T1000 (cell line): ENCODE results near the gene CD52.

Experiments
- DNase-seq: peaks from one replicate; lab custom pipeline; 2025; ENCODE audit warnings: mixed read lengths; lab: John Stamatoyannopoulos, UW

Gene CD52, protein sequence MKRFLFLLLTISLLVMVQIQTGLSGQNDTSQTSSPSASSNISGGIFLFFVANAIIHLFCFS

DNA sequence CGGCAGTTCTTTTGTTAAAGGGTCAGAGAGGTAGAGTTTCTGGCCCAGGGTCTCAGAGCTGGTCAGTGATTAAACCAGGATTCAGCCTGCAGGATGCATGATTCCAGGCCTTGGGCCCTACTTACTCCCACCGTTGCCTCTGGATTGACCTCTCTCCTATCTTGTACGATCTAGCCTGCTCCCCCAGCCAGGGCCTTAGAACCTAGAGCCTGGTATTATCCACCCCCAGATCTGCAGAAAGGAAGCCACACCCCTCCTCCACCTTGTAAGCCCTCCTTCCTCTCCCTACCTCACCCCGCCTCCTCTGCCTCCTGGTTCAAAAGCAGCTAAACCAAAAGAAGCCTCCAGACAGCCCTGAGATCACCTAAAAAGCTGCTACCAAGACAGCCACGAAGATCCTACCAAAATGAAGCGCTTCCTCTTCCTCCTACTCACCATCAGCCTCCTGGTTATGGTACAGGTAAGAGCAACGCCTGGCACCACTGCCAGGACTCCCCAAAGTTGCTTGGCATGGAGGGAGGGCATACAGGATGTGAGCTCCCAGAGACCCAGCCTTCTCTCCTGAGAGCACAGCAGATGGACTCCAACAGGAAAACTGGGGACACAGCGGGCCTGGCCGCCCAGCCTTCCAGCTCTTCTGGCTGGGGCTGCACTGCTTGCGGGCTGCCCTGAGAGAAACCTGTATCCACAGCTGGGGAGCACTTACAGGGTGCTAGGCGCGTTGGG, at the start of gene CD52:
Gene CD52, plus strand, starts transcription at position 347 of the 726 bp plus-strand sequence. Its CDS starts 60 bp downstream, at position 407.
- no peak for DNase-seq

DNA sequence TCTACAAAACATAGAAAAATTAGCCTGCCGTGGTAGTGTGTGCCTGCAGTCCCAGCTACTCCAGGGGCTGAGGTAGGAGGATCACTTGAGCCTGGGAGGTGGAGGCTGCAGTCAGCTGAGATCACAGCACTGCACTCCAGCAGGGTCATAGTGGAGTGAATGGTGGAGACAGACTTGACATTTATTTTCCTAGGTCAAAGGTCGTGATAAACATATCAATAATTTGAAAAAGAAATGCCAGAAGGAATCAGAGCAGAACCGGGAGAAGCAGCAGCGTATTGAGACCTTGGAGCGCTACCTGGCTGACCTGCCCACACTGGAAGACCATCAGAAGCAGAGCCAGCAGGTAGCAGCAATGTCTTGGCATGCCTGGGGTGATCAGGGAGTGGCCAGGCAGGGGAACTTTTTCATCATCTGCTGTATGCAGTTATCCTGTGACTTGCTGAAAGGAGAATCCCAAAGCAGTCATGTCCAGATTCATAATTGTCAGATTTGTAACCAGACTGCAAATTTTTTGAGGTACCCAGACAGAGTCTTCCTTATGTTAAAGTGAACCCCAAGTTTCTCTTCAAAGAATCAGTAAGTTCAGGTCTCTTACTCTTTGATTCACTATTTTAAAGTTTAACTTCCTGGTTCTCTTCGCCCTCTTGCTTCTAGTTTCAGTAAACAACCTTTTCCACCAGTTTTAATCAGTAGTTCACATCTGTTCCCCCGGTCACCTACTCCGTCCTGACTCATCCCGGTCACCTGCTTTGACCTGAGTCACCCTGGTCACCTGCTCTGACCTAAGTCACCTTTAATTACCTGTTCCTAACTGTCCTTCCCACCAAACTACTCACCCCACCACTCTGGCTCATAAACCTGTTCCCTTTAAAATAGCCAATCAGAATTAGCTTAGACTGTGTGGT, 49.2 kb upstream of the CD52 start:
- no peak for DNase-seq

DNA sequence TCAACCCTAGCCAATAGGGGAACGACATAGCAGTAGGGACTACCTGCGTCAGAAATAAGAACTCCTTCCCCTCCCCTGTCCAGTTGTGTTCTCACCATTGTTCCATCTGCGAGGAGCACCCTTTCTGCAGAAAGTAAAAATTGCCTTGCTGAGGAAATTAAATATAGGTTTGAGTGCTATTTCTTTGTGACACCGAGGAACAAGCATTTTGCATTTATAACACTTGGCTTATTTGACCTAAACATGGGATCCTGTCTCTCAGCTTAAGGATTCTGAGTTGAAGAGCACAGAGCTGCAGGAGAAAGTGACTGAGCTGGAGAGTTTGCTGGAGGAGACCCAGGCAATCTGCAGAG, 48.6 kb upstream of the CD52 start:
- DNase-seq = no peak

DNA sequence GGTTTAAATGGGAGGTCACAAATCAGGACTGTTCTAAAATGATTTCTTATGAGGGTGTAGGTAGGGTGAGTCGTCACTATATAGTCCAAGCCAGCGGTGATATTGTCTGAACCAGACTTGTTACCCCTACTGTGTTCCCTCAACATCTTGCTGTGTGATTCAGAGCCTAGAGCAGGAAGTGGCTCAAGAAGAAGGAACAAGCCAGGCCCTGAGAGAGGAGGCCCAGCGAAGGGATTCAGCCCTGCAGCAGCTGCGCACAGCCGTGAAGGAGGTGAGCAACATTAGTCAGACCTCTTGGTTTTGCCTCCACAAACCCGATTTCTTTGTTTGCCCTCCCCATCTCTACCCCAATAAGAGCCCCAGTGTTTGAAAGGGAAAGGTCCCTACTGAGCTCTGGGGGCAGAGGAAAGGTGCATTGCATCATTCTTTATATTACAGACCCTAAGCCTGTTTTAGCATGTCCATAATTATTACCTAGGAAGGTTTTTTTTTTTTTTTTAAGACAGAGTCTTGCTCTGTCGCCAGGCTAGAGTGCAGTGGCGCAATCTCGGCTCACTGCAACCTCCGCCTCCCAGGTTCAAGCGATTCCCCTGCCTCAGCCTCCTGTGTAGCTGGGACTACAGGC, 42.8 kb upstream of the CD52 start:
- DNase-seq = no peak

DNA sequence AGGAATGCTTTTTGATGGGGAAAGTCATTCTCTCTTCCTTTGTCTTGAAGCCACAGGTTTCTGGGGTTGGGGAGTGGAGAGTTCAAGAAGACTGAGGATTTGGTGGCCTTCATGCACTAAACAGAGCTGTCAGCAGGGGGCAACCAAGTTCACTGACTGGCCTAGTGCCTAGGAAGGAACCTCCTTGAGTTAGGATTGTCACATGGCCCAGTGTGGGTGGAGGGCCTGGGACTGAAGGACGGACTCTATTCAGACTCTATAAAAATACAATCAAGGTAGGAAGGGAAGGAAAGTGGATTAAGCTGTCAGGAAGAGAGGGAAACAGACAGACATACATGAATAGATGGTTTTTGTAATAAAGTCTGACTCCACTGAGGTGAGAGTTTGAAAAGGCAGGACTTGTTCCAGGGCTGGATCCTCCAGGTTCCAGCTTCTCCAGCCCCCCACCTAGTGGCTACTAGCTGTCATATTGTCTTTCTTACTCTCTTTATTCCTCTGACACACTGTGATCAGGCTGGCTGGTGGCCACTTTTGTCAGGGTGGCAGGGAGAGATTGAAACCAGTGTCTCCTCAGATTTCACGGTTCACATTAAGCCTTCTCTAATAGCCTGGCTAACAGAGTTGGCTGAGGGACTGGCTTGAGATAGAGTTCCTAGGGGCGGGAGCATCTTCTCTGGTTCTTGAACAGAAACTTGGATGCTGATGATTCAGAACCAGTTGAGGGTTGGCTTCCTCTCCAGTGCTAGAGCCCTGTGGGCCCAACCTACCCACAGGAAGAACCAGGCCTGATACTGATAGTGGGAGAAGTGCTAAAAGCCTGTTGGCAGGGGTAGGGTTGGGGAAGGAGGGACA, 42.0 kb upstream of the CD52 start:
- peak; percentile 82 for DNase-seq

DNA sequence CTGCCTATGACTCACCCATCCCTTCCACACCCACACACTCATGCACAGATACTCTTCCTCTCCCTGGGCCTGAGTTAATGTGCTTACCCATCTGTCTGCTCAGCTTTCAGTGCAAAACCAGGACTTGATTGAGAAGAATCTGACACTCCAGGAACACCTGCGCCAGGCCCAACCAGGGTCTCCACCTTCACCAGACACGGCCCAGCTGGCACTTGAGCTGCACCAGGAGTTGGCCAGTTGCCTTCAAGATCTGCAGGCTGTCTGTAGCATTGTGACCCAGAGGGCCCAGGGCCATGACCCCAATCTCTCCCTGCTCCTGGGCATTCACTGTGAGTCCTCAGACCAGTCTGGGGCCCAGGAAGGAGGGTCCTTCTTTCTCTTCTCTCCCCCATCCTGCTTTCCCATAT, 41.3 kb upstream of the CD52 start:
- DNase-seq = no peak

DNA sequence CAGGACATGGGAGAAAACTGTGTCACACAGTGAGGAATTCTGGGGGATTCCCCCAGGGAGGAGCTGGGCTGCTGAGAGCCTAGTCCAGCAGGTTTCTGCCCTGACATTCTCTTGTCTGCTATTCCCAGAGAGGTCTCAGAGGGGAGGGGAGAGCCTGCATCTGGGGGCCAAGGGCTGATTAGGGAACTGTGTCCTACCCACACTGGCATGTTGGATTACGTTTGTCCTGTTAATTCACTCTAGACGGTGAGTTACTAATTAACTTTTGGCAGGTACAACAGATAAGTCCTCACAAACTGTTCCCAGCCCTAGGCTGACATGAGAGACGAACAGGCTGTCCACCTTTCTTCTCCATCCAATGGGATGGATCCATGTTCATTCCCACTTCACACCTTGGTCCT, 40.5 kb upstream of the CD52 start:
- no peak for DNase-seq

DNA sequence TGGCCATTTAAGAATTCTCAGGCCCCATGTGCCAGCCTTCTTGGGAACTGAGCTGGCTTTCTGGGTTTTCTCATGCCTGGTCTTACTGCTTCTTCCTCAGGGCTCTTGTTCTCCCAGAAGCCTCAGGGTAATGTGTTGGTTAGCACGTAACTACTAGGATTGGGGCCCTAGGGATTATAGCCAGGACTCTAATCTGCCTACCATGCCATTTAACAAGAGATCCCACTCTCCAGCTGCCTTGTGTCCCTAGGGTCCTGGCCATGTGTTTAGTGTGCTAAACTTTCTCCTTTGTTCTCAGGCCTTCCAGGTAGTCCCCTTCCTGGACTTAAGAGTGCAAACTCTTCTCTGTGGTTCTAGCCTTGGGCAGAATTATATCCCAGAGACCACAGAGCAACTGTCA, 40.0 kb upstream of the CD52 start:
- DNase-seq = no peak

DNA sequence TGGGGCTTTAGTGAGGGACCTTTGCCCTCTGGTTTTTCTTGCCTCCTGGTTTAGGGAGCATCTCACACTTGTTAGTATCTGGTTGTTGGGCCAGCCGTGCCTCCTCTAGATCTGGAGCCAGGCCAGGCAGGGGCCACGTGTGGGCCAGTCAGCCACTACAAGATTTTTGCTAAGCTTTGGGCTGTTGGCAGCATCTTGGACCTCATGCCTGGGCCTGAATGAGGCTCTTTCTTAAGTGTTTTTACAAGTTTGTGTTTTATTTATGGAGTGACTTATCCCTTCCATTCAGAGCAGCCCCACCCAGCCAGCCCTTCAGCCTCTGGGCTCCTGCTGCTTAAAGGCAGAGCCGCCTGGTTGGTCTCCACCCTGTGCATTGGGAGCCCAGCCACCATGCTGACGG, 39.5 kb upstream of the CD52 start:
- peak; percentile 69 for DNase-seq

DNA sequence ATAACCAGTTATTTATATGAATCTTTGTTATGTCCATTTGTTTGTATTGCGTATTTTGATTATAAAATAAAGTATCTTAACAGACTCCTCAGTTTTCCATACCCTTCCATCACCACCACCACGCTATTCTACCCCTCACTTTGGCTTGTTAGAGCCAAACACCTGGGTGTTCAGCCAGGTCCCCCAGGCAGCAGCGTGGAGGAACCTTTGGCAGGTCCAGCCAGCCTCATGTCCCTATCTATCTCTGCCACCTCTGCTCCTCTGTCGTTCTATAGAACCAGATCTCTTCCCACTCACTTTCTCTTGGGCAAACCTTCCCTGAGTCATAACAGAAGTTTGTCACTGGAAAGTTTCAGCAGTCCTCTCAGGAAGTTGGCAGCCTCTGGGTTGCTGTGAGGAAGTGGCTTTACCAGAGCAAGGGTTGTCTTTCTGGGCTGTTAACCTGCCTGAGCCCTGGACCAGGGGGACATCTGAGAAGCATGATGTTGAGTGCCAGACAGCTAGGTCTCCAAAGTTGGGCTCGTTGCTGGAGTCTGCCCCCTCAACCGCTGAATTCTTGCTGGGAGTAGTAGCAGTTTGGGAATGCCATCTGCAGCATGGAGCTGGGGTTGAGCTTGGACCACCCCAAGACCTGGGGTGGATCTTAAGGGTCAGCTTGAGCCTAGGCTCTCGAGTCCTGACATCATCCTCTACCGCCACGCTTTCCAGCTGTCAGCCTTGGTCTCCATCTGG, 38.9 kb upstream of the CD52 start:
- DNase-seq = no peak

DNA sequence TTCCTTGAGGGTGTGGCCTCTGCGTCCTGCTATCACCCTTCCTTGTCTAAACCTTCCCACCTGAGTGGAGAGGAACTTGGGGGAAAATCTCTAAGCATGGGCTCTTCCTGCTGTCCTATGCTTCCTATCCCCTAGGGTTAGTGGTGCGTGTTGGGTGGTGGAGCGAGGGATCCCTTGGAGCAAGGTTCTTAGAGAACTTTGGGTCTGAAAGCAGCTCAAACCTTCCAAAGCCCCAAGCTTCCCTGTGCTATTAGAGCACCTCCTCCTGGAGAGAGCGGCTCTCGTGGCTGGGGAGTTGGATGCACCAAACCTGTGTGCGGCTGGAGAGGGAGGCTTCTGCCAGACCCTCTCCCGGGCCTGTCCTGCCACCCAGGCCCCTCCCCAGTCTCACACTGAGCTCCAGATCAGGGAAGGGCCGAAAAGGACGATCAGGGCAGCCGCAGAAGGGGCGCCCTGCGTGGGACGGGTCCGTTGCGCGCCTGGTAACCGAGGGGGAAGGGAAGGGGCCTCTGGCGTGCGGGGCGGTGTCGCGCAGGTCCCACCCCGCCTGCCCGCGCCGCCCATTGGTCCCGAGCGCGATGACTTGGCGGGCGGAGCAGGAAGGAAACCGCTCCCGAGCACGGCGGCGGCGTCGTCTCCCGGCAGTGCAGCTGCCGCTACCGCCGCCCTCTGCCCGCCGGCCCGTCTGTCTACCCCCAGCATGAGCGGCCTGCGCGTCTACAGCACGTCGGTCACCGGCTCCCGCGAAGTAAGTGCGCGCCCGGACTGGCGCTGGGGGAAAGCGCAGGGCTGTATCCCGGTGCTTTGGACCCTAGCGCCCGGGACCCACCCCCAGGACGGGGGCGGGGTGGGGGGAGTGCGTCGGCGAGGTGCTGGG, 38.1 kb upstream of the CD52 start, which contains the start of gene SH3BGRL3:
Gene SH3BGRL3, plus strand, starts transcription at position 631 of the 877 bp plus-strand sequence. Its CDS starts 70 bp downstream, at position 701.
- DNase-seq = peak; percentile 56

DNA sequence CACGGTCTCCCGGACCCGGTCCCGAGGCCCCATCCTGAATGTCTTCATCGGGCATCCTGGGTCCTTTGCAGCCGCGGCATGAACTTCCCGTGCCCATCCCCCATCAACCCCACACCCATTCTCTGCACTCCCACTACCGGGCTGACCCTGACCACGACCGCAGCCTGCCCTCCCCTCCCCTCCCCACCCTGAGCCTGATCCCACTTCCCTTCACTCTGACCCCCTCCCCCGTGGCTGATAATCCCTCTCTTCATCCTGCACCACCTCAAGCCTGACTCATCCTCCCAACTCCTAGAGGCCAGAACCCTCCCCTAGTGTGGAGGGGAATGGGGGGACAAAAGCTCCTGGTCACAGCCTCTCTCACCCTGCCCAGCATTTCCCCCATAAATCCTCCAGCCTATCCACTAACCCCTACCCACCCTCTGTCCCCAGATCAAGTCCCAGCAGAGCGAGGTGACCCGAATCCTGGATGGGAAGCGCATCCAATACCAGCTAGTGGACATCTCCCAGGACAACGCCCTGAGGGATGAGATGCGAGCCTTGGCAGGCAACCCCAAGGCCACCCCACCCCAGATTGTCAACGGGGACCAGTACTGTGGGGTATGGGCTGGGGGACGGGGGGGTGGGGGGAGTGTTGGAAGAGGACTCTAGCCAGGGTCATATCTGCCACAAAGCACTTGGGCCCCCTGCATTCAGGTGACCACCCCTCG, 37.3 kb upstream of the CD52 start:
- DNase-seq = peak; percentile 33

DNA sequence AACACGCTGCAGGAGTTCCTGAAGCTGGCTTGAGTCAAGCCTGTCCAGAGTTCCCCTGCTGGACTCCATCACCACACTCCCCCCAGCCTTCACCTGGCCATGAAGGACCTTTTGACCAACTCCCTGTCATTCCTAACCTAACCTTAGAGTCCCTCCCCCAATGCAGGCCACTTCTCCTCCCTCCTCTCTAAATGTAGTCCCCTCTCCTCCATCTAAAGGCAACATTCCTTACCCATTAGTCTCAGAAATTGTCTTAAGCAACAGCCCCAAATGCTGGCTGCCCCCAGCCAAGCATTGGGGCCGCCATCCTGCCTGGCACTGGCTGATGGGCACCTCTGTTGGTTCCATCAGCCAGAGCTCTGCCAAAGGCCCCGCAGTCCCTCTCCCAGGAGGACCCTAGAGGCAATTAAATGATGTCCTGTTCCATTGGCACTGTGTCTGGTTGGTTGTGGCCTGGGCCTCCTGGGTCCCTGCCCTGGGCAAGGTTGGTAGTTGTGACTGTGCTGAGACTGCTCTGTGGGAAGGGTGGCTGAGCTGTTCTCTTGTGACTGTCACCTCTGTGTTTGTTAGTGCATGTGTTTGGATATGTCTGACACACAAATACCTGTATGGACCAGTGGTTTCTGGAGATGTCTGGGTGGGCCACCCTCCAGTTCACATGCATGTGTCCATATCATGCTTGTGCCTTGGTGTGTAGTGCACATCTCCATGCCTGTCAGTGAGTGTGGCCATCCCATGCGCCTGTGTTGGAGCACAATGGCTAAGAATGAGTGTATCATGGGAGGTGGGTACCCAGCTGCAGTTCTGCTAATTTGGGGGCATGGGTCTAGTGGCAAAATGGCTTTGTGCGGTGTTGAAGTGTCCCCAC, 36.4 kb upstream of the CD52 start:
- no peak for DNase-seq

DNA sequence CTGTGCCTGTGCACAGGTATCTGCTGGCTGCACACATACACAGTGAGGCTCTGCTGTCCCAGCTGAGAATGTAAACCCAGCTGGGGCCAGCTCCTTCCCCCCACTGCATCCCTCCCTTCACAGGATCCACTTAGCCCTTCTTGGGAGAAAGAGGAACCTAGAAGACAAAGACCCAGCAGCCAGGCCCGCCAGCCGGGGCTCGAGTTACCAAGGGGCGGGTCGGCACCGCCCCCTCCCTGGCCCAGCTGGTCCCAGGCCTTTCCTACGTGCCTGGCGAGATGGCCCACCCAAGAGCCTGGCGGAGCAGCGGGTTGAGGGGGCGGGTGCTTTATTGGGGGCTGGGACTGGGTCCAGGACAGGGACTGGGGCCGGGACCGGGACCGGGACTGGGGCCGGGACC, 35.8 kb upstream of the CD52 start:
- DNase-seq = no peak

DNA sequence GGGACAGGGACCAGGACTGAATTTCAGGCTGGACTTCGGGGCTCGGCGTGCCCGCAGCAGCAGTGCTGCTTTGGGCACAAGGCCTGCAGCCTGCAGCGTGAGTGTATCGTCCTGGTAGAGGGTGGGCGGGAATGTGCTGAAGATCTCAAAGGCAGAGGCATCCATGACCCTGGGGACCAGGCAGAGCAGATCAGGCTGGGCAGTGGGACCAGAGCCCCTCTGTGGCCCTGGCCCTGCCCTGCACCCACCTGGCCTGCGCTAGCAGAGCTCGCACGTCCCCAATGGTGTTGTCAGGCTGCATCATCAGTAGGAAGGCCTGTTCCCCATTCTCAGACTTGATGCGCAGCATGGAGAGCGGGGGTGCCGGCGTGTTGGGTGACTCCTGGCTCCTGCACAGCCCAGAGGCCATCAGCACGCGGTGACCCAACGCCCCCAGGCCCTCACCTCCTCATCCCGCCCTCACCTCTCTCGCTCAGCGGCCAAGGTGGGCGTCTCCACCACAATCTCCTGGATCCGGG, 35.3 kb upstream of the CD52 start:
- no peak for DNase-seq

DNA sequence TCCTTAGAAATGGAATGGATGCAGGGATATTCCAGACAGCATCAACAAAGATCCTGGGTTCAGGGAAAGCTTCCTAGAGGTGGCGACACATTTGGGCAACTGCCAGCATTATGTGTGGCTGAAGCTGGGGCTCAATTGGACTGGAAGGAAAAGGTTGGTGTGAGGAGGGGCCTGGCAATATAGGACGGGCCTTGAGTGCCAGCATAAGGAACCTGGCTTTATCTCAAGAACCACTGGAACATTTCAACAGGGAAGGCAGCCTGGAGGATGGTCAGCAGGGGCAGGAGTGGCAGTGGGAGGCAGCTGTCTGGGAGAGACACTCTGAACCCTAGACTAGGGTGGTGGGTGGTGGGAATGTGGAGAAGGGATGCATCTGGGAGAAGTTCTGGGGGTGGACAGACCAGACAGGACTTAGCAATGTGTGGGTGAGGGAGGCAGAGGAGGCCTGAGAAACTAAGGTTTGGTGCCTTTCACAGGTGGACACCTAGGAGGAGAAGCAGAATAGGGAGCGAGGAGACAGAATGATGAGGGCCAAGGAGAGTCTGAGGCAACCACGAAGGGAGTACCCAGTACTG, 34.4 kb upstream of the CD52 start:
- DNase-seq = no peak

DNA sequence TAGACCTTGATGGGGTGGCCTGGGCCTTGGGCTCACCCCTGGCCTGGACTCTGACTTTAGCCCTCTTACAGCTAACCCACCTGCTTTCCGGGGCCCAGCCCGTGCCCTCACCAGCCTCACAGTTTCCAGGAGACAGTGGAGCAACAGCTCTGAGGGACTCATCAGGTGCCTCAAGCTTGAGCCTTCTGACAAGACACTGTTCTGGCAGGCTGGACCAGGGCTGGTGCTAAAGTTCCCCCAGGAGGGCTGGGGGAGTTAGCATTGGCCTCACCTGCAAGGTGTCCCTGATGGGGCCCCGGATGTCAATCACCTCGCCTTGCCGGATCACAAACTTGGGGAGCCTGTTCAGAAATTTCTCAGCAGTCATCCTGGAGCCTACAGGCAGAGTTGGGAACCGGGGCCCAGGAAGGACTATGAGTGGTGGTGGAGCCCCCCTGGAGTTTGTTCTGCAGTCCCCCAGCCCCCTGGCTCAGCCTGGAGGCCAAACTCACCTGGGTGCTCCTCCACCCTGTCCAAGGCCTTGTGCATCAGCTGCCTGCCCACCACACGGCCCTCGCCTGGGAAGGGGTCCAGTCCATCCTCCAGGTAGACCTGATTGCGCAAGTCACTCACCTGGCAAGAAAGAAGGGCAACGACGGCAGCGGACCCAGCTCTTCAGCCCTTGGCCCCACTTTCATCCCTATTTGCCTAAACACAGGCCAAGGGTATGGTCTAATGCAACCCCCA, 33.7 kb upstream of the CD52 start:
- no peak for DNase-seq
